NOMO-1 treated with DMSO at 0.1 percent for 48 hours (cell line): Measurements from ENCODE around the gene SLC7A10.
A peak's percentile ranks its signal among the peaks of the same experiment; 100 is the strongest.

ENCODE experiments used
- DNase-seq: peaks from one replicate; lab custom pipeline; 2025; ENCODE audit not compliant: unreplicated experiment; lab: John Stamatoyannopoulos, UW

SLC7A10 gene

DNA sequence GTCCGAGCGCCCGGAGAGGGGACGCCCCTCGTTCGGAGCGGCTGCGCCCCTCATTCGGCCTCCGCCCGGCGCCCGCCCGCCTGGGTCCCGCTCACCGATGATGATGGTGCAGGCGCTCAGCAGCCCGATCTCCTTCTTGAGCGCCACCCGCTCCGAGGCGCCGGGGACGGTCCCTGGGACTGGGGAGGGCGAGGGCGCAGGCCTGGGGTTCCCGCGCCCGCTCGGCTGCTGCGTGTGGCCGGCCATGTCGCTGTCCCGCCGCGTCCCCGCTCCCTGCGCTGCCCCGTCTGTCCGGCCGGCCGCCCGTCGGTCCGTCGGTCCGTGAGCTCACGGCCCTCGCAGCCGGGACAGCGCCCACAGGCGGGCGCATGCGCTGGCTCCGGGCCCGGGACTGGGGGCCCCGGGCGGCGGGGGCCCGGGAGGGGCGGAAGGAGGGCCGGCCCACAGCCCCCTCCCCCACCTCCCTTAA is at the start of gene SLC7A10:
Gene SLC7A10, minus strand, starts transcription at position 393 of the 469 bp plus-strand sequence. Its CDS starts 147 bp downstream, at position 246.
- peak; percentile 11 for DNase-seq

DNA sequence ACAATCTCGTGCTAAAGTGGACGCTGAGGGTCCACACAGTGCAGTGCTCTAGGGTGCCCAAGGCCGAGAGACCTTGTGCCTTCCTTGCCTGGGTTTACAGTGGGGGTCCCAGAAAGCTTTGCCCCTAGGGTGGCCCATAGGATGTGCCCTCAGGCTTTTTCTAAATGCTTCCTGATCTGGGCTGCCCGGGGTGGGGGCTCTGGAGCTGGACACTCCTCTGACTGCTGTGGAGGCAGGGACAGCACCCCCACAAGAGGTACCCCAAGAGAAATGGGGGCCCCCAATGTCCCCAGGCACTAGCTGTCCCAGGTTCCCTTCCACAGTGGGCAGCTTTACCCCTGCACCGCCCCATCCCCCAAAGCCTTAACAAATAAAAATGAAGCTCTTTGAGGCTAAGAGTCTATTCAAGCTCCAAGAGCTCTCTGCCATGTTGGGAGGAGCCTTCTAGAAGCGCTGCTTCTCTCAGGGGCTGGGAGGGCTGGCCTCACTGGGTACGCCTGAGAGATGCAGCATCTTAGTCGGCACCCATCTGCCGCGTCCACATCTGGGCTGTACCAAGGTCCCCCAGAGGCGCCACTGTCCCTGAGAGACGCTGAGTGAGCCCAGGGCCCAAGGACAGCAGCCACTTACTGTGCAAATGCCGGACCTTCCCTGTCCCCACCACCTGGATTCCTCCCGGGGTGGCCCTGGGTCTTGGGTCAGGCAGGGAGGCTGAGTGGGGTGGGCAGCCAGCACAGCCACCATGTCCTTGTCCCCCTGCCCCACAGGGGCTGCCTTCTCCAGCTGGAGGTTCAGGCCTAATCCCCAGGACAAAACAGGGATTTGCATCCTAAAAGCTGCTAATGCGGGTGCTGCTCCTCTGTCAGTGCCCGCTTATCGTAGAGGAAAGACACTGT is 49.3 kb upstream of the SLC7A10 start:
- DNase-seq, result no peak

DNA sequence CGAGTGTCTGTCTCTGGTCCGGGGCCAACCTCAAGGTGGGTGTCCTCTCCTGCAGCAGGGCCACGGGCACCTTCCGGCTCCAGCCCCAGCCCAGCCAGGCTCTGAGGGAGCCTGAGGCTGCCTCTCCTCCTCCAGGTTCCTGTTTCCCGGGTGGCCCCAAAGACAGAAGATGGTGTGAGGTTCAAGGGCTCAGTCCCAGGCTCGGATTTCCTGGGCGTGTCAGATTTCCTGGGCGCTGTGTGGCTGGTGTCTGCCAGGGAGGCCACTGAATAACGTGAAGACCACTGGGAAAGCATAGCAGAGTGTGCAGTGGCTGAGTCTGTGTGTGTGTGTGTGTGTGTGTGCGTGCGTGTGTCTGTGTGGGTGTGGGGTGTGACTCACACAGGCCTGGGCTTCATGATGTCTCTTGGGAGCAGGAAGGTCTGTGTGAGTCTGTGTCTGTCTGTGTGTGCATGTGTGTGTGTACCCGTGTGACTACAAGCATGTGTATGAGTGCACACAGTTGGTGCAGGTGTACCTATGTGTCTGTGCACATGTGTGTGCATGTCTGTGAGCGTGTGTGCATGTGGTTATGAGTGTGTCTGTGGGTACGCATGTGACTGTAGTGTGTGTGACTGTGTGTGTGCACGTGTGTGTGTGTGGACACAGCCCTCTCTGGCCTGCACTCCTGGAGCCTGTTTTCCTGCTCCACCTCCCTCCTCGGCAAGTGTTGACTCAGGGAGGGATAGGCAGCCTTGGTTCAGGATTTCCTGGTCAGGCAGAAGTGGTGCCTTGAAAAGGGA is 48.4 kb upstream of the SLC7A10 start:
- DNase-seq, result peak; percentile 33

DNA sequence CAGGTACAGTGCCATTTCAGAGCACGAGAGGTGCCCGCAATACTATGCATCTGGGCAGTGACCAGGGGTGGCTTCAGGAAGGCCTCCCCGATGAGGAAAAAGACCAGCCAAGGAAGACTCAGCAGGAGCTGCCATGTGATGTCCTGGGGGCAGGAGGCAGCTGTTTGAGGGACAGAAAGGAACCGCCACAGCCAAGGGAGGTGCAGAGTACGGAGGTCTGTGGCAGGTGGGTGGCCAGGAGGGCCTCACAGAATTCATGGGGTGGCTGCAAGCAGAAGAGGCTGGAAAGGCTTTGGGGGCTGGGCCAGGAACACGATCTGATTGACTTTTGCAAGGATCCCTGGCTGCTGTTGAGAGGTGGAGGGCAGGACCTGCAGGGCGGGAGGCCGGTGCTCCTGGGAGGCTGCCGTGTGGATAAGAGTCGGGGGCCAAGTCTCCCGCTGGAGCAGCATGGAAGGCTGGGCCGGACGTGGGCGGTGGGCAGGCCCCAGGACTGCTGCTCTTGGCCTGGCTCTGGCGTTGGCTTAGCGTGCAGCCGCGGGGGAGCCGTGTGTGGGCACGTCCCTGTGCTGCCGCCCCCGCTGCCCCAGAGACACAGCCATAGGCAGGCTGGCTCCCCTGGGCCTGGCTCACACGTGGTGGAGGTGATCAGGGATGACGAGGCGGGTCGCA is 47.6 kb upstream of the SLC7A10 start:
- DNase-seq, result no peak

DNA sequence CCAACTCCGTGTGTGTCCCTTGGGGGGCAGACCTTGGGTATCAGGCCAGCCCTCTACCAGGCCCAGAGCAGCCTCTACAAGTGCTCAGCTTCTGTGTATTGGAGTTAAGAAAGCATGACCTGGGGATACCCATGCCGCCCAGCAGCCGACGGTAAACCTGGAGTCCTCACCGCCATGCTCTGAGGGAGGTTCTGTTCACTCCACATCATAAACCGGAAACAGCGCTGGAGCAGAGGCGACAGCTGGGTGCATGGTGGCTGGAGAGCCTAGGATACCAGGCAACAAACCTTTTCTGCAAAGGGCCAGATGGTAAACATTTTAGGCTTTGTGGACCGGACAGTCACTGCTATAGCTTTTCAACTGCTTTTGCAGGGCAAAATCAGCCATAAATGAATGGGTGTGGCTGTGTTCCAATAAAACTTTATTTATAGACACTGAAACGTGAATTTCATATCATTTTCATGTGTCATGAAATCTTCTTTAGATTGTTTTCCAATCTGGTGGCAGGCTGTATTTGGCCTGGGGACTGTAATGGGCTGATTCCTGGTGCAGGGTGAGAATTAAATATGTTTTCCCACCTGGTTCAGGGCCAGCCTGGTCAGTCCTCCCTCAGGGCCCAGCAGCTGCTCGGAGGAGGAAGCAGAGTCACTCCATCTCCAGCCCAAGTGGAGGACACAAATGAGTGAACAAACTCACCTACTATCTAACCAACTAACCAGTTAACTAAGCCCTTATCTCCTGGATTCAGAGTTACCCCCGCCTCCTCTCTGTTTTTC is 45.8 kb upstream of the SLC7A10 start:
- no peak for DNase-seq

DNA sequence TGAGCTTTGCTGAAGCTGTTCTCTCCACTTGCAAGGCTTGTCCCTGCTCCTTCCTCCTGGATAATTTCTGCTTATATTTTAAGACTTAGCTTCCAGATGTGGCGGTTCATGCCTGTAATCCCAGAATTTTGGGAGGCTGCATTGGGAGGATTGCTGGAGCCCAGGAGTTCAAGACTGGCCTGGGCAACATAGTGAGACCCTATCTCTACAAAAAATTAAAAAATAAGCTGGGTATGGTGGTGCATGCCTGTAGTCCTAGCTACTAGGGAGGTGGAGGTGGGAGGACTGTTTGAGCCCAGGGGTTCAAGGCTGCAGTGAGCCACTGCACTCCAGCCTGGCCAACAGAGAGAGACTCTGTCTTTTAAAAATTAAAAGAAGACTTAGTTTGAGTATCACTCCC is 45.1 kb upstream of the SLC7A10 start:
- no peak for DNase-seq

DNA sequence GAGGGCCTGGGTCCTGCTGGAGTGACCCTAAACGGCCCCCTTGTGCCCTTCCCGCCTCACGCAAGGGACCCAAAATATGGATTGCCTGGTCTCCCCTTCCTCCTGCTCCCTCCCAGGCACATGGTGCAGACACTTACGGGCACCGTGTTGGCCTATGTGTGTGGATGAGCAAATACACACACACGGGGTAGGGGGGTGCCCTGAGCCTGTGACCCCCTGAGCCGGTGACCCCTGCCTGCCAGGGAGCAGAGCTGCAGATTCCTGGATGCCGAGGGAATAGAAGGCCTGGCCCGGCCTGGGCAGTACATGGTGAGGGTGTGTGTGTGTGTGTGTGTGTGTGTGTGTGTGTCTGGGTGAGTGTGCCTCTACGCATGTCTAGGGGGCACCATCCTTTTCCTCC is 43.4 kb upstream of the SLC7A10 start:
- DNase-seq, result no peak

DNA sequence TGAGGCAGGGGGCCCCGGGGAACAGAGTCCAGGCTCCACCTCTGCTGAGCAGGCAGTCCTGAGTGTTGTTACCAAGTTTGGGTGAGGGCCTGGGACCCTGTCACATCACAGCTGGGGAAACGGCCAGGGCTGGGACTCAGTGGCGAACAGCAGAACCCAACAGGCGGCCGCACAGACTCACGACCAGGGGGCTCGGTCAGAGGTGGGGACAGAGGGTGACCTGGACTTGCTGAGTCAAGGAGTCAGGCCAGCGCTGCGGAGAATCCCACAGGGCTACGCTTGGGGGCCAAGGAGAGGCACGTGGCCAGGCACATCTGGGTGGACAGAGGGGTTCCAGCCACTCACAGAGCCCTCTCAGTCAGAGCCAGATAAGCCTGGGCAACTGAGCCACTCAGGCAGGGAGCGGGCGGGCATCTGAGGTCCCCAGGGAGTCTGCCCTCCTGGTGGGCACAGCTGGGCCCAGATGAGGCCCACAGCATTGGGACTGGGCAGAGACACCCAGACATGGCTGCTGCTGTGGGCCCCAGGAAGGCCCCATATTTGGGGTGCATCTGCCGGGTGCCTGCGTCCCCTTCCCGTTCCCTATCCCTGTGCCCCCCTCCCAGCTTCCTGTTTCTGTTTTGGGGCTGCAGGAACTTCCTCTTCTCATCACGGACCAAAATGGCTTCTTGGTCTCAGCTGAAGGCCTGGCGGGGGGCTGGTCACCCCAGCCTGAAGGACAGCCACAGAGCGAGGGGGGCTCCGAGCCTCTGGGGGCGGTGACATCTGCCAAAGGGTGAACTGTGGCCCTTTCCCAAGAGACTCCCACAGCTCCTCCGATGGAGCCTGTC is 42.7 kb upstream of the SLC7A10 start:
- DNase-seq, result peak; percentile 39

DNA sequence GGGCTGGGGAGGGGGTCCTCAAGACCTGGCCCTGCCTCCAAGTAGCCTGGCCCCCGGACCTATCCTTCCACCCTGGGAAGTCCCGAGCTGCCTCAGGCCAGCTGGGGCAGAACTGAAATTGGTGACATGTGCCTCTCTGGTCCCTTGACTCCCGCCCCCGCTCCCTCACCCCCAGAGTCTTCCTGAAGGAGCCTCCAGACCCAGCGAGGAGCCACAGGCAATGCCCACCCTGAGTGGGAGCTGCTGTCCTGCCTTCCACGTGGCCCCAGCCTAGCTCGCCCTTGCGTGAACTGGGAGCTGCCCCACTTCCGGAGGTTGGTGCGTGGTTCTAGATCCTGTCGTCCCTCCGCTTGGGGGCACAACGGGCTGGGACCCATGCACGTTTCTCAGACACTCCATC is 42.1 kb upstream of the SLC7A10 start:
- peak; percentile 14 for DNase-seq

DNA sequence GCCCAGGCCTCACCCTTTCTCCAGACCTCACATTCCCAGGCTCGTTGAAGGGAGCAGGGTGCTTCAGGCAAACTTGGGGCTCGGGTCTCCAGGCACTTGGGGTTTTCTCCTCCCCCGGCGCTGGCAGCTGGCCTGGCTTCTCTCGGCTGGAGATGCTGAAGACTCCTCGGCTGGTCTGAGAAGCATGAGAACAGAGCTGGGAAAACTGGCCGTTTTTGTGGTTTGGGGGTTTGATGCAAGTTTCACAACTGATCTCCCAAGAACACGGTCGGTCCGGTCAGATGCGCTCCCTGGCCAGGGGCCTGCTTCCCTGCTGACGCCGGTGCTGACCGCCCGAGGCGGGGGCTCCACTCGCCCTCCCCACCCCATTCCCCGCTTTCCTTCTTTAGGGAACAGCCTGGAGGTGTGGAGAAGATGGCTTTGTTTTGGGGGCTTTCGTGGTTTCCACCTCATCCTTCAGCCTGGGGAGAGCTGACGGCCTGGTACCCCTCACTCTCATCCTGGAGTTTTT is 41.4 kb upstream of the SLC7A10 start:
- peak; percentile 53 for DNase-seq

DNA sequence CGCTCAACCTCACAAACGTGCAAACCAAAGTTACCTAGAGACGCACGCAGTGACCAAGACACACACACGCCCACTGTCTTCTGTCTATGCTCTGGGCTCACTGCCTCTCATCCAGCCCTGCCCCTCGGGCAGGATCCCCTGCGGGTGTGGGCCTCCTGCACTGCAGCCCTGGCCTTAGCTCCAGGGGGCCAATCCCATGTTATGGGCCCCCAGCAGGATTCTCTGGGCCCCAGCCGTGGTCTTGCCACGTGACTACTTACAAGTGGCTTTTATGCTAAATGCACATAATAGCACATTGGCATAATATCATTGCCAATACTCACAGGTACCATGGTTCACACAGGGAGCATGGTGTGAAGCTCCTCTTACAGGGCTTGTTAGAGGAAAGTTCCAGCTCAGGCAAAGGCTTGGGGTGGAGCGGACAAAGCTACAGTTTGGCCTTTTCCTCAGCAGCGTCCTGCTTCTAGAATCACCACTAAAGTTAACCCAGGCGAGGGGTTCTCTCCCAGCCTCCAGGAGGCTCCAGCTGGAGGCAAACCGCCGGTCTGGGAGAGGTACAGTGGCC is 39.3 kb upstream of the SLC7A10 start:
- DNase-seq, result no peak

DNA sequence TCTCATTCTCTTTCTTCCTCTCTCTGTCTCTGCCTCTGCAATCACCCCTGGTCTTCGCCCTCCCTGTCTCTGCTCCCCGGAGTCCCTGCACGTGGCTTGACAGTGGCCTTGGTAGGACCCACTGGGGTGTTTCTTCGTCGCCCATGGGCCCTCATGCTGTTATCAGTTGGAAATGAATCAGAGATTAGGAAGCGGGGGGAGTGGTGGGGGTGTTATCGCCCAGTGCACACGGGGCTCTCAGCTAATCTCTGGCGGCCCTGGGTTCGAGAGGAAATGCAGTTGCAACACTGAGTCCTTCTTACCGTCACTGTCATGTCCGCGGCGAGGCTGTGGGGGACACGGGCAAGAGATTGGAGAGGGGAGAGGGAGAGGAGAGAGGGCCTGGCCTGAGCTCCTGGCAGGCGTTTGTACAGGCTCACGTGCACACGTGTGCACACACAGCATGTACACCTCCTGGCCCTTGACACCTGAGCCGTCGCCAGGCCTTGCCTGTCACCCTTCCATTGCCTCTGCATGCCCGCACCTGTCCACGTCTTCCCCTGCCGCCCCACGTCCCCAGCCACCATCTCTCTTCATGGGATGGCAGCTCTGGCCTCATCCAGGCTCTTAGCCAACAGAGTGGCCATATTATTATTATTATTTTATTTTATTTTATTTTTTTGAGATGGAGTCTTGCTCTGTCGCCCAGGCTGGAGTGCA is 37.8 kb upstream of the SLC7A10 start:
- no peak for DNase-seq

DNA sequence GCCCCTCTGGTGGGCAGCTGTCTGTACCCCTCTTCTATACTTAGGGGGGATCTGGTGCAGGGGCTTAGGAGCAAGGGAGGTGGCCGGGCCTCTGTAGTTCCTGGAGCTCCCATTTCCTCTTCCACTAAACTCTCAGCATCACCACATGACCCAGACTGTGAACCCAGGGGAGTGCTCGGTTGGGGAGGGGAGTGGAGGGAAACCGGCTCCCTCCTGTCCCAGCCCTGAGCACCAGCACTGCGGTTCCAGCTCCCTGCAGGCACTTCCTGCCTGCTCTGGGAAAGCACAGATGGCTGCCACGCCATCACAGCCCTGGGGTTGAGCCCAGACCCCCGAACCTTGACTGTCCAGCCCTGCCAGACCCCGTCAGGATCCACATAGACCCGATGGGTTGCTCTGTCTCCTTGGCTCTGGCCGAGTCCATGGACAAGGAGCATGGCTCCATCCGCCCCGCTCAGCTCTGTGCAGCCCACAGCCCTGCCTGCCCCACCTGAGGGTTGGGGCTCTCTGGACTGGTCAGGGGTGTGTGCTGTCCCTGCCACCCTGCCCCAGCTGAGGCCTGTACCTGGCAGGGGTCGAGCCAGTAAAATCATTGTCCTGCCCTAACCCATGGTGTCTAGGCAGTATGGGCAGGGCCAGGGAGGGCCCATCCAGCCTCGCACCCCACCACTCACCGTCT is 36.0 kb upstream of the SLC7A10 start:
- no peak for DNase-seq

DNA sequence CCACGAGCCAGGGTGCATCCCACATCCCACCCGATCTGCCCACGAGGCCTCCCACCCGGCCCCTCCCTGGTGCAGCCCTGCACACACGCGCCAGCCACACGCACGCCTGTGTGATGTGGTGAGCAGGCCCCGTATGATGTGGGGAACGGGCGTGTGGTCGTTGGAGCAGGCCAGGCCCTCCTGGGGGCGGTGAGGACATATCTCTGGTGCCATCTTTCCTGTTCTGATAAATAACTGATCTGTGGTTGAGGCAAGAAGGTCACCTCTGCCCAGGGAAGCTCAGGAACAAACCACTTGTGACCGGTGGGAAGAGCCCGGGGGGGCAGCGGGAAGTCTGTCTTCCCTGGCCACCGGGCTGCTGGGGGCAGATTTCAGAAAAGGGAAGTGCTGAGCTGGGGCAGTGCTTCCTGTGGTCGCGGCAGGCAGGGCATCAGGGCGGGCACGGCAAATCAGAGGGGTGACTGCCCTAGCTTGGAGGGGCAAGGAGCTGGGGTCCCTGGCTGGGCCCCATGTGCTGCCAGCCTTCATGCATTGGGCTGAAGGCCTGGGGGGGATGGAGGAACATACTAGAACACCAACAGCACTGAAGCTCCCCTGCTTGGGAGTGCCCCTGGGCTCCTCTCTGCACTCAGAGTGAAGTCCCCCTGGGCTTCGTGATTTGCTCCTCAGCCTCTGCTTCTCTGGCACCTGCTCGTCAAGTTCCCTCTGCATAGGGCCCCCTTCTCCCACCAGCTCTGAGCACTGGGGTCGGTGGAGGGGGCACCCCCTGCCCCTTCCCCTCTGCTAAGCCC is 35.2 kb upstream of the SLC7A10 start:
- DNase-seq, result peak; percentile 73

DNA sequence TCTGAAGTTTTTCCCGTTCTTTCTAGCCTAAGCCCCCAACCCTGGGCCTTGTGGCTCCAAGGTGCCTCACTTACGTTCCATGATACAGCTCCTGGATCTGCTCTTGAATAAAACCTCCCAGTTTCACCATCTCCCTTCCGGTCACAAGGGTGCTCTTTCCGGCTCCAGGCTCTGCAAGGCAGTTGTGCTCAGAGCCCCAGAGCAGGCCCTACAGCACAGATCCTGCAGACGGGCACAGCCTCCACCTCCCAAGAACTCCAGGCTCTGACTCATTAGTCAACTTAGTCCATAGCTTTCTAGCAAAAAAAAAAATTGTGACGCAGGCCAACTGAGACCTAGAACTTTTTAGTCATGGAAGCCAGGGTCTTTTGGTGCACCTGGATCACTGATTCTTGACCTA is 33.9 kb upstream of the SLC7A10 start:
- DNase-seq, result peak; percentile 46

DNA sequence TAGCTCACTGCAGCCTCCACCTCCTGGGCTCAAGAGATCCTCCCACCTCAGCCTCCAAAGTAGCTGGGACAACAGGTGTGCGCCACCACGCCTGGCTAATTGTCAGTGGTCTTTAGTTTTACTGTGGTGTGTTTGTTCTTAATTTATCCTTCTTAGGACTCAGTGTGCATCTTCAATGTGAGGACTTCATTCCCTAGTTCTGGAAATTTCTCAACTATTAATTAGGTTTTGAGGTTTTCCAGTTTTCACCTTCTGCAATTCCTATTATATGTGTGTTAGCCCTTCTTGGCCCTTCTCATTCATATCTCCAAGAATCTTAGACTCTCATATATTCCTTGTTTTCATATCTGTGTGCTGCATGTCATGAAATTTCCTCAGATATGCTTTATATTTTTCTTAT is 32.2 kb upstream of the SLC7A10 start:
- DNase-seq, result no peak

DNA sequence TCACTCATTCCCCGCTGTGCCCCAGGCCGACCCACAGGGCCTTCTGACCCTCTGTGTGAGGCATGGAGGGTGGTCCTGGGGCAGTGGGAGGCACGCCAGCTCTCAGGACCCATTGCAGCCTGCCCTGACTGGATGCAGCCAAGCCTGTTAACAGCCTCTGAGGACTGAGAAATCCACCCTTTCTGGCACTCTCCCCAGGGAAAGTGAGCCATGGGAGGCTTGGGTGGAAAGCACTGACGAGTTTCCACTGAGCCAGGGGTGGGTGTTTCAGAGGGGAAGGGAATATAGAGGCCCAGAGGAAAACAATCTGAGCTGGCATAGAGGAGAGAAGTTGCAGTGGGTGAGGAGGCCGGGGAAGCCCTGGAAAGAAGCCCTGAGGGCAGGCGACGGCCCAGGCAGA is 30.6 kb upstream of the SLC7A10 start:
- DNase-seq, result no peak
